ENCODE results near the gene THBS2. TPM values are rescaled to one million over a fixed set of nuclear protein-coding genes. Genes with fewer than 3 reads are reported as not detected.

Gene THBS2
- total RNA-seq: 586 and 600 TPM in 2 replicates

DNA sequence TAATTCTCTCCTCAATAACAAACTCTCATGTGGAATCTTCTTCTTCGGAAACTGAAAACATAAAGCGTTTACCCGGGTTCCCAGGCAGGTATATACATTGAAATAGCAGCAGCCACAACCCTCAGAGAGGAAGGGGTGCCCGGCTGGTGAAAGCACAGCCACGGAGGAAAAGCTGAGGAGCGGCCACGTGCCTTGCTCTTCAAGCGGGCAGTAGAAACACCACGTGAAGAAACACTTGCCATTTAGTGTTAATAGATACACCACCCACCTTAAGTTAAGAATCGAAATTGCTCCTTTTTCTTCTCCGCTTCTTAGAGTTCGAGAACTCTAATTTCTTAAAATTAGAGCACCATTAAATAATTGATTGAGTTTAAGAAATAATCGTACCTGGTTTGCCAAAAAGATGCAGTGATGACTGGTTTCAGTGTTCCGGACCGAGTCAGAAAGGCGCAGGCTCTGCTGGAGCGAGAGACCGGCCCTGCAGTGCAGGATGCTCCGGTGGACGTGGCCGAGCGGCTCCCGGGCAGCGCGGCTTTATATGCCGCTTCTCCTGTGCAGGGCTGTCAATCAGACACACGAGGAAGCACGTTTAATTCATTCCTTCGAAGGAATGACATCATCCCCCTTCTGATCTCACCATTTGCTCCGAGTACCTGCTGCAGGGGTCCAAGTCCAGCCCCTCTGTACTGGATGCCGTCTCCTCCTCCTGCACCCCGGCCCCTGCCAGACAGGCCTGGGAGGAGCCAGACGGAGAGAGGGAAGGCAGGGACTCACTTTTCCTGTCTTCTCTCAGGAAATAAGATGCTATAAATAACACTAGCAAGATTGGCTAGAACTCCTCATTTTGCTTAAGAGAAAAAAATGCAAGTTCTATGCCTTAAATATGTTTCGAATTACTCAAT, at the start of gene THBS2:
Gene THBS2 (minus strand): TSS at position 510 of the 902 bp plus-strand sequence. CDS start 3,062 bp downstream, outside the sequence.

